DOHH2 (cell line): Measurements from ENCODE around the gene HCK.

Experiments used
- H3F3A ChIP-seq: fragments of 200-600 bp; sonication (generic), shearing (Covaris generic); 2 replicates; pipeline ENCODE4 v1.6.0; 2016; ENCODE audit warnings: antibody characterized with exemption, mild to moderate bottlenecking; ENCODE audit not compliant: control insufficient read depth, insufficient read depth
- H3K27ac ChIP-seq: fragments of 200-600 bp; sonication (generic); 2 replicates; pipeline ENCODE4 v1.5.1; 2014; ENCODE audit warnings: low read depth, mild to moderate bottlenecking, low read length, moderate library complexity
- H3K27me3 ChIP-seq: fragments of 200-600 bp; sonication (generic); 2 replicates; pipeline ENCODE4 v1.6.1; 2014; ENCODE audit warnings: mild to moderate bottlenecking, low read length, mixed read lengths; ENCODE audit not compliant: control insufficient read depth
- H3K36me3 ChIP-seq: fragments of 200-600 bp; sonication (generic); 2 replicates; pipeline ENCODE4 v1.6.1; 2014; ENCODE audit warnings: mild to moderate bottlenecking, low read length, moderate library complexity, mixed read lengths; ENCODE audit not compliant: control insufficient read depth
- H3K4me1 ChIP-seq: fragments of 200-600 bp; sonication (generic); 2 replicates; pipeline ENCODE4 v1.6.1; 2014; ENCODE audit warnings: mild to moderate bottlenecking, low read length, mixed read lengths; ENCODE audit not compliant: control insufficient read depth
- H3K4me2 ChIP-seq: fragments of 200-600 bp; sonication (generic); 2 replicates; pipeline ENCODE4 v1.6.0; 2014; ENCODE audit warnings: mild to moderate bottlenecking, low read length, moderate library complexity
- H3K4me3 ChIP-seq: fragments of 200-600 bp; sonication (generic); 2 replicates; pipeline ENCODE4 v1.5.1; 2014; ENCODE audit warnings: mild to moderate bottlenecking, low read length, mixed read lengths
- H3K79me2 ChIP-seq: fragments of 200-600 bp; sonication (generic); 2 replicates; pipeline ENCODE4 v1.6.1; 2014; ENCODE audit warnings: mild to moderate bottlenecking, low read length, mixed read lengths; ENCODE audit not compliant: control insufficient read depth
- H3K9me2 ChIP-seq: fragments of 200-600 bp; sonication (generic); replicated peaks from 2 replicates; pipeline ENCODE4 v1.6.1; 2014; ENCODE audit warnings: mild to moderate bottlenecking, low read length, mixed read lengths; ENCODE audit not compliant: control insufficient read depth
- H3K9me3 ChIP-seq: fragments of 200-600 bp; sonication (generic); 2 replicates; pipeline ENCODE4 v1.6.1; 2014; ENCODE audit warnings: antibody characterized with exemption, low read length, mixed read lengths; ENCODE audit not compliant: control insufficient read depth, insufficient read depth
- H4K20me1 ChIP-seq: fragments of 200-600 bp; sonication (generic); 2 replicates; pipeline ENCODE4 v1.6.0; 2014; ENCODE audit warnings: low read depth, mild to moderate bottlenecking, antibody characterized with exemption, low read length, moderate library complexity; ENCODE audit not compliant: control insufficient read depth, insufficient read depth
- EZH2phosphoT487 ChIP-seq: fragments of 200-600 bp; sonication (generic); IDR thresholded peaks from 2 replicates; pipeline ENCODE4 v1.6.1; 2017; ENCODE audit warnings: borderline replicate concordance, mild to moderate bottlenecking, antibody characterized with exemption, low read length, moderate library complexity, mixed read lengths
- TF ChIP-seq, protein P1 (sequence below): fragments of 200-600 bp; sonication (generic); IDR thresholded peaks from one replicate; pipeline ENCODE4 v1.5.1; 2014; ENCODE audit warnings: antibody characterized with exemption, mild to moderate bottlenecking, low read depth, low read length; ENCODE audit not compliant: poor library complexity, severe bottlenecking

HCK gene

DNA sequence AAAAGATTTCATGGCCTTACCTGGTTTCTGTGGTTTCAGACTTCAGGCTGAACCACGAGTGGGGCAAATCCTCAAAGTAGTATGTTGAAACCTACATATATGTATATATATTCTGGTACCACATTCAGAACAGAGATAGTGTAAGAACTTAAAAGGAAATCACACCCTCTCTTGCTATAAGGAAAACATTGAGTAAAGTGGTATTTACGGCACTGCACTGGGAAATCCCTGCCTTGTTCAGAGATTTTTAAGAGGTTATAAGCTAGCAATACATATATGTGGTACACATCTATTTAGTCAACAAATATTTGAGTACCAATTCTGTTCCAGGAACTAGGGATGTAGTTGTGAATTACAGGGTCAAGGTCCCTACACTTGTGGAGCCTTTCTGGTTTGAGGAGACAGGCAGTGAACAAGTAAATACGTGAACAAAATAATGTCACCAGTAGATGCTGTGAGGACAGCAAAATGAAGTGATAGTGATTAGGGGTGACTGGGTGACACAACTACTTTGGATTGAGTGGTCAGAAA lies 59.2 kb downstream of the HCK start:
- H3K79me2 ChIP-seq, result peaks cover 67% of the 10 kb centered on the region
- TF ChIP-seq, protein P1, sequence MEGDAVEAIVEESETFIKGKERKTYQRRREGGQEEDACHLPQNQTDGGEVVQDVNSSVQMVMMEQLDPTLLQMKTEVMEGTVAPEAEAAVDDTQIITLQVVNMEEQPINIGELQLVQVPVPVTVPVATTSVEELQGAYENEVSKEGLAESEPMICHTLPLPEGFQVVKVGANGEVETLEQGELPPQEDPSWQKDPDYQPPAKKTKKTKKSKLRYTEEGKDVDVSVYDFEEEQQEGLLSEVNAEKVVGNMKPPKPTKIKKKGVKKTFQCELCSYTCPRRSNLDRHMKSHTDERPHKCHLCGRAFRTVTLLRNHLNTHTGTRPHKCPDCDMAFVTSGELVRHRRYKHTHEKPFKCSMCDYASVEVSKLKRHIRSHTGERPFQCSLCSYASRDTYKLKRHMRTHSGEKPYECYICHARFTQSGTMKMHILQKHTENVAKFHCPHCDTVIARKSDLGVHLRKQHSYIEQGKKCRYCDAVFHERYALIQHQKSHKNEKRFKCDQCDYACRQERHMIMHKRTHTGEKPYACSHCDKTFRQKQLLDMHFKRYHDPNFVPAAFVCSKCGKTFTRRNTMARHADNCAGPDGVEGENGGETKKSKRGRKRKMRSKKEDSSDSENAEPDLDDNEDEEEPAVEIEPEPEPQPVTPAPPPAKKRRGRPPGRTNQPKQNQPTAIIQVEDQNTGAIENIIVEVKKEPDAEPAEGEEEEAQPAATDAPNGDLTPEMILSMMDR, result no peak
- no peak for TF ChIP-seq EZH2phosphoT487
- no peaks in the 10 kb centered on the region for H3K9me3 ChIP-seq
- H3K4me1 ChIP-seq, result peaks cover 16% of the 10 kb centered on the region
- H3F3A ChIP-seq, result no peaks in the 10 kb centered on the region
- no peak overlapping the region for H3K27ac ChIP-seq
- H3K27me3 ChIP-seq, result no peaks in the 10 kb centered on the region
- H4K20me1 ChIP-seq, result peaks cover 16% of the 10 kb centered on the region
- no peaks in the 10 kb centered on the region for H3K9me2 ChIP-seq
- peaks cover 37% of the 10 kb centered on the region for H3K36me3 ChIP-seq
- peak overlapping the region; percentile 86 for H3K4me3 ChIP-seq
- H3K4me2 ChIP-seq, result peak overlapping the region; percentile 94

DNA sequence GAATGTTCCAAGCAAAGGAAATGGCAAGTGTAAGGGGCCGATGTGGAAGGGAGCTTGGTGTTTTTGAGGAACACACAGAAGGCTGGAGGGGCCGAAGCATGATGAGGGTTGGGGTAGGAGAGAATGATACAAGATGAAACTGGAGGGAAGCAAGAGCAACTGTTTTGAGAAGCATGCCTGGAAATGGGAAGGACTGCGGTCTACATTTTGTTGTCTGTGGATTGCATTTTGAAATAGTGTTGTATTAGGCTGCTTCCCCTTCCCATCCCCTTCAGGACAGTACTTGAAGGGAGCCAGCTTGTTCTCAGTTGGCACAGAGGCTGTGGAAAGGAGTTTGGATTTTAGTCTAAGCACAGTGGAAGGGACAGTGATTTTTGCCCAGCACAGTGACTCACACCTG lies 59.7 kb downstream of the HCK start:
- Histone ChIP-seq H3K9me3 (no peaks in the 10 kb centered on the region), H4K20me1 (peaks cover 20% of the 10 kb centered on the region), H3K79me2 (peaks cover 73% of the 10 kb centered on the region), H3K36me3 (peaks cover 41% of the 10 kb centered on the region), H3K4me3 (no peak overlapping the region), H3K4me1 (peaks cover 22% of the 10 kb centered on the region), H3K9me2 (no peaks in the 10 kb centered on the region), H3K4me2 (peak overlapping the region; percentile 94; the same call in 1 of the 2 replicates), H3K27ac (no peak overlapping the region), H3F3A (no peaks in the 10 kb centered on the region), H3K27me3 (no peaks in the 10 kb centered on the region)
- TF ChIP-seq, protein P1, result no peak
- TF ChIP-seq EZH2phosphoT487, result no peak

DNA sequence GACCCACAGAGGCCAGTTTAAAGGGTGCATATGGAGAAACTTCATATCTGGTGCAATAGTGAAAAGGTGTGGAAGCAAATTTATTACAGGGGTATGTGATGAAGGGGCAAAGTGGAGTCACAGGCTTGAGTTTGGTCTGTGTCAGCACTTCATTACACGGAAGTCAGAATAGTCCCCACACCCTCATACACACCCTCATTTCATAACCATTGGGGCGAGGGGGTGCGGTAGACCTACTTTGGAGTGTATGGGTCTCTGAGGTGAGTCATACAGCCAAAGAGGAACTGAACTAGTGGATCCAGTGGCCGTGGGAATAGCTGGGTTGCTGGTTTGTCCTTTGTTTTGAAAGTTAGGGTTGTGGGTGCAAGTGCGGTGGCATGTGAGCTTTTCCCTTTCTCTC lies 60.8 kb downstream of the HCK start:
- no peaks in the 10 kb centered on the region for H3K9me2 ChIP-seq
- H4K20me1 ChIP-seq, result peaks cover 21% of the 10 kb centered on the region
- no peaks in the 10 kb centered on the region for H3F3A ChIP-seq
- TF ChIP-seq, protein P1, result no peak
- TF ChIP-seq EZH2phosphoT487, result no peak
- H3K79me2 ChIP-seq, result peaks cover 84% of the 10 kb centered on the region
- H3K9me3 ChIP-seq, result no peaks in the 10 kb centered on the region
- no peaks in the 10 kb centered on the region for H3K27me3 ChIP-seq
- peaks cover 27% of the 10 kb centered on the region for H3K4me1 ChIP-seq
- H3K4me3 ChIP-seq, result no peak overlapping the region
- H3K4me2 ChIP-seq, result no peak overlapping the region
- peaks cover 41% of the 10 kb centered on the region for H3K36me3 ChIP-seq
- H3K27ac ChIP-seq, result no peak overlapping the region
